HG03280 (cell line): ENCODE results near the gene ARL6IP1.

Experiments used
- ATAC-seq: cut with Tn5 transposase; IDR thresholded peaks from one replicate; pipeline ENCODE4 v1.9.1; 2021; ENCODE audit warnings: mild to moderate bottlenecking, moderate library complexity; ENCODE audit not compliant: unreplicated experiment

The ARL6IP1 gene

GRCh38 chr16:18801145-18801972, at the start of gene ARL6IP1:
Gene ARL6IP1 (minus strand): TSS chr16:18801549. CDS start chr16:18801466, 83 bp downstream.
- ATAC-seq = peak; percentile 97

- no peak for ATAC-seq
Measured at GRCh38 chr16:18846416-18846815, 45.1 kb upstream of the ARL6IP1 start.

- ATAC-seq = no peak
Measured at GRCh38 chr16:18842565-18842964, 41.2 kb upstream of the ARL6IP1 start.

- no peak for ATAC-seq
Measured at GRCh38 chr16:18841833-18842525, 40.6 kb upstream of the ARL6IP1 start.

- no peak for ATAC-seq
Measured at GRCh38 chr16:18839555-18839954, 38.2 kb upstream of the ARL6IP1 start.

GRCh38 chr16:18836702-18837101, 35.4 kb upstream of the ARL6IP1 start:
- ATAC-seq = no peak

- no peak for ATAC-seq
Measured at GRCh38 chr16:18834864-18835263, 33.5 kb upstream of the ARL6IP1 start.

GRCh38 chr16:18833707-18834505, 32.6 kb upstream of the ARL6IP1 start:
- no peak for ATAC-seq

- no peak for ATAC-seq
Measured at GRCh38 chr16:18832613-18833012, 31.3 kb upstream of the ARL6IP1 start.

- no peak for ATAC-seq
Measured at GRCh38 chr16:18832006-18832405, 30.7 kb upstream of the ARL6IP1 start.

- ATAC-seq = no peak
Measured at GRCh38 chr16:18829251-18829650, 27.9 kb upstream of the ARL6IP1 start.

GRCh38 chr16:18827890-18828289, 26.5 kb upstream of the ARL6IP1 start:
- no peak for ATAC-seq

- ATAC-seq = no peak
Measured at GRCh38 chr16:18816286-18816685, 14.9 kb upstream of the ARL6IP1 start.

GRCh38 chr16:18811925-18812324, 10.6 kb upstream of the ARL6IP1 start:
- no peak for ATAC-seq

GRCh38 chr16:18809165-18809564, 7.8 kb upstream of the ARL6IP1 start:
- no peak for ATAC-seq

- ATAC-seq = no peak
Measured at GRCh38 chr16:18805257-18805773, 4.0 kb upstream of the ARL6IP1 start.

- no peak for ATAC-seq
Measured at GRCh38 chr16:18804540-18804939, 3.2 kb upstream of the ARL6IP1 start.

- ATAC-seq = no peak
Measured at GRCh38 chr16:18803569-18804462, 2.5 kb upstream of the ARL6IP1 start.

GRCh38 chr16:18802767-18803343, 1.5 kb upstream of the ARL6IP1 start:
- ATAC-seq = no peak

- no peak for ATAC-seq
Measured at GRCh38 chr16:18800775-18801144, 589 bp downstream of the ARL6IP1 start.
